ENCODE data around the gene GANAB.
A peak's percentile ranks its signal among the peaks of the same experiment; 100 is the strongest.
"Not testable (repeated sequence)": the region's sequence is repeated elsewhere in the genome, so short reads cannot be mapped to it uniquely, and the experiment has no call there.

The GANAB gene

GRCh38 chr11:62669420-62670161 lies 23.2 kb upstream of the GANAB start:
- DNase-seq (ENCODE audit: extremely low read depth in 1 of 2, low read depth in 1 of 2): no peak

- no peak for DNase-seq (ENCODE audit: extremely low read depth in 1 of 2, low read depth in 1 of 2)
Measured at GRCh38 chr11:62667460-62667859, 21.0 kb upstream of the GANAB start.

GRCh38 chr11:62666259-62666926 lies 20.0 kb upstream of the GANAB start:
- DNase-seq (ENCODE audit: extremely low read depth in 1 of 2, low read depth in 1 of 2): no peak

- peak in 1 of 2 donors; percentile 47 for DNase-seq (ENCODE audit: extremely low read depth in 1 of 2, low read depth in 1 of 2)
Measured at GRCh38 chr11:62665599-62666258, 19.3 kb upstream of the GANAB start.

- DNase-seq (ENCODE audit: extremely low read depth in 1 of 2, low read depth in 1 of 2): peak; percentile 90 to 91
Measured at GRCh38 chr11:62665075-62665598, 18.7 kb upstream of the GANAB start, which contains the start of the genes C11orf98 and CSKMT. C11orf98 (minus strand) TSS chr11:62665210; CDS start chr11:62665169, 41 bp downstream. CSKMT (plus strand) TSS chr11:62665312; CDS start chr11:62665880, 568 bp downstream.

GRCh38 chr11:62664405-62665074 lies 18.1 kb upstream of the GANAB start:
- no peak for DNase-seq (ENCODE audit: extremely low read depth in 1 of 2, low read depth in 1 of 2)

- DNase-seq (ENCODE audit: extremely low read depth in 1 of 2, low read depth in 1 of 2): no peak
Measured at GRCh38 chr11:62656796-62657429, 10.5 kb upstream of the GANAB start.

GRCh38 chr11:62654297-62654696 lies 7.9 kb upstream of the GANAB start:
- no peak for DNase-seq (ENCODE audit: extremely low read depth in 1 of 2, low read depth in 1 of 2)

GRCh38 chr11:62652161-62653006 lies 6.0 kb upstream of the GANAB start:
- DNase-seq (ENCODE audit: extremely low read depth in 1 of 2, low read depth in 1 of 2): no peak

GRCh38 chr11:62650283-62650682 lies 3.9 kb upstream of the GANAB start:
- DNase-seq (ENCODE audit: extremely low read depth in 1 of 2, low read depth in 1 of 2): not testable (repeated sequence)

GRCh38 chr11:62649486-62649885 lies 3.1 kb upstream of the GANAB start:
- DNase-seq (ENCODE audit: extremely low read depth in 1 of 2, low read depth in 1 of 2): no peak

- DNase-seq (ENCODE audit: extremely low read depth in 1 of 2, low read depth in 1 of 2): no peak
Measured at GRCh38 chr11:62648967-62649364, 2.6 kb upstream of the GANAB start.

- DNase-seq (ENCODE audit: extremely low read depth in 1 of 2, low read depth in 1 of 2): no peak
Measured at GRCh38 chr11:62648185-62648966, 2.0 kb upstream of the GANAB start.

- DNase-seq (ENCODE audit: extremely low read depth in 1 of 2, low read depth in 1 of 2): no peak
Measured at GRCh38 chr11:62647609-62648005, 1.2 kb upstream of the GANAB start.

GRCh38 chr11:62646825-62647608 lies 604 bp upstream of the GANAB start:
- DNase-seq (ENCODE audit: extremely low read depth in 1 of 2, low read depth in 1 of 2): no peak

GRCh38 chr11:62645671-62645945 lies 805 bp downstream of the GANAB start:
- DNase-seq (ENCODE audit: extremely low read depth in 1 of 2, low read depth in 1 of 2): no peak

- DNase-seq (ENCODE audit: extremely low read depth in 1 of 2, low read depth in 1 of 2): no peak
Measured at GRCh38 chr11:62644220-62644619, 2.2 kb downstream of the GANAB start.

- DNase-seq (ENCODE audit: extremely low read depth in 1 of 2, low read depth in 1 of 2): no peak
Measured at GRCh38 chr11:62632492-62632891, 13.9 kb downstream of the GANAB start.
